ENCODE results near the gene ANKFN1. TPM values are rescaled to one million over a fixed set of nuclear protein-coding genes. Genes with fewer than 3 reads are reported as not detected.

ANKFN1 gene
- polyA plus RNA-seq, 1 donor: 0.24 TPM

GRCh38 chr17:56146534-56146933, 6.7 kb upstream of the ANKFN1 start:
- H3K4me3 ChIP-seq (ENCODE audit: low read length): no peak overlapping the region
- H3K9me3 ChIP-seq (ENCODE audit: control insufficient read depth, low read depth, low read length): no peaks in the 10 kb centered on the region
- peak; percentile 42 to 74 for DNase-seq
- H3K27ac ChIP-seq (ENCODE audit: low read length): peak overlapping the region; percentile 56
- H3K27me3 ChIP-seq (ENCODE audit: control insufficient read depth, insufficient read depth, low read length): no peaks in the 10 kb centered on the region
- no peaks in the 10 kb centered on the region for H3K36me3 ChIP-seq (ENCODE audit: control insufficient read depth, insufficient read depth, low read length)
- no CpG with 5 or more reads among the region's 1 CpG for WGBS (ENCODE audit: insufficient coverage, low lambda C conversion rate)
- H3K4me1 ChIP-seq (ENCODE audit: control insufficient read depth, insufficient read depth, low read length): peaks cover 48% of the 10 kb centered on the region

- Histone ChIP-seq H3K4me1 (ENCODE audit: control insufficient read depth, insufficient read depth, low read length) (peaks cover 47% of the 10 kb centered on the region), H3K27ac (ENCODE audit: low read length) (peak overlapping the region; percentile 28), H3K36me3 (ENCODE audit: control insufficient read depth, insufficient read depth, low read length) (no peaks in the 10 kb centered on the region), H3K27me3 (ENCODE audit: control insufficient read depth, insufficient read depth, low read length) (no peaks in the 10 kb centered on the region), H3K9me3 (ENCODE audit: control insufficient read depth, low read depth, low read length) (no peaks in the 10 kb centered on the region), H3K4me3 (ENCODE audit: low read length) (no peak overlapping the region)
- WGBS (ENCODE audit: insufficient coverage, low lambda C conversion rate): 0% methylated on average over 1 of the region's 2 CpGs
- peak; percentile 62 to 84 for DNase-seq
These were observed 4.9 kb upstream of the ANKFN1 start for GRCh38 chr17:56148333-56148732.

- no peaks in the 10 kb centered on the region for H3K9me3 ChIP-seq (ENCODE audit: control insufficient read depth, low read depth, low read length)
- no peak overlapping the region for H3K4me3 ChIP-seq (ENCODE audit: low read length)
- H3K27me3 ChIP-seq (ENCODE audit: control insufficient read depth, insufficient read depth, low read length): no peaks in the 10 kb centered on the region
- no peak overlapping the region for H3K27ac ChIP-seq (ENCODE audit: low read length)
- H3K36me3 ChIP-seq (ENCODE audit: control insufficient read depth, insufficient read depth, low read length): no peaks in the 10 kb centered on the region
- no peak for DNase-seq
- peaks cover 36% of the 10 kb centered on the region for H3K4me1 ChIP-seq (ENCODE audit: control insufficient read depth, insufficient read depth, low read length)
- 100% methylated on average over 1 of the region's 3 CpGs for WGBS (ENCODE audit: insufficient coverage, low lambda C conversion rate)
These were observed 3.8 kb upstream of the ANKFN1 start for GRCh38 chr17:56149266-56150036.

DNA sequence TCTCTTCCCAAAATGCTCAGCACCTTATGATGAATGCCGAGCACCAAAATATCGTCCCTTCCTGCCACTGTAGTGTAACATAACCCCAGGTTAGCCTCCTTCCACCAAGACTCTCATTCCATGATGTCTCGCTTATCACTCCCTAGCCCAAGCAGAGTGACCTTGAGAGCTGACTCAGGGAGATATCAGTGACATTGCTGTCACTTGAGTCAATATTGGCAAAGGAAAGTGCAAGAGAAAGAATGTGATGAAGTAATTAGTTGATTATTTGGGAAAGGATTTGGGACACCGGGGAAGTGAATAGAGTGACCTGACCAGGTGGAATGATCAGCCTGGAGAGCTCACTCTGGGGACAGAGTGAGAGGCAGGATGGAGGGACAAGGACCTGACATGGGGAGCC, 2.6 kb upstream of the ANKFN1 start:
- no peaks in the 10 kb centered on the region for H3K36me3 ChIP-seq (ENCODE audit: control insufficient read depth, insufficient read depth, low read length)
- no peaks in the 10 kb centered on the region for H3K27me3 ChIP-seq (ENCODE audit: control insufficient read depth, insufficient read depth, low read length)
- WGBS (ENCODE audit: insufficient coverage, low lambda C conversion rate): 50% methylated on average over 1 of the region's 4 CpGs
- H3K9me3 ChIP-seq (ENCODE audit: control insufficient read depth, low read depth, low read length): no peaks in the 10 kb centered on the region
- H3K4me1 ChIP-seq (ENCODE audit: control insufficient read depth, insufficient read depth, low read length): peaks cover 25% of the 10 kb centered on the region
- peak; percentile 19 to 29 for DNase-seq
- H3K4me3 ChIP-seq (ENCODE audit: low read length): no peak overlapping the region
- no peak overlapping the region for H3K27ac ChIP-seq (ENCODE audit: low read length)

DNA sequence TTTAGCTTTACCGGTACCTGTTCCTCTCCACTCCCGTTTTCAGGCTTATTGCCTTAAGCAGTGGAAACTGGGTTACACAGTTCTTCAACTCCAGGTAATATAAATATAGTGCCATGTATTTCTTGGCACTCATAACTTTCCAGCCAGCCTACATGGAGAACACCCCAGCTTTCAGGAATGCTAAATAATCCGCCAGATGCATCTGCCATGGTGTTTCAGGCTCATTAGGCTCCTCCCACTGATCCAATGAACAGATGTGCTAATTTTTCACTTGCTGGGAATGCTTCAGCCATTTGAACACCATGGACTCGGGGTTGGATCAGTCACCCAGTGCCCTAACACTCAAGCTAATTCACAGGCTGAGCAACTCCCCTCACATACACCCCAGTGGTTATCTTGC, 4.6 kb downstream of the ANKFN1 start:
- Histone ChIP-seq H3K36me3 (ENCODE audit: control insufficient read depth, insufficient read depth, low read length) (no peaks in the 10 kb centered on the region), H3K27ac (ENCODE audit: low read length) (no peak overlapping the region), H3K27me3 (ENCODE audit: control insufficient read depth, insufficient read depth, low read length) (no peaks in the 10 kb centered on the region), H3K9me3 (ENCODE audit: control insufficient read depth, low read depth, low read length) (no peaks in the 10 kb centered on the region), H3K4me1 (ENCODE audit: control insufficient read depth, insufficient read depth, low read length) (no peaks in the 10 kb centered on the region), H3K4me3 (ENCODE audit: low read length) (no peak overlapping the region)
- DNase-seq: no peak
- no CpG with 5 or more reads among the region's 4 CpGs for WGBS (ENCODE audit: insufficient coverage, low lambda C conversion rate)

- no peaks in the 10 kb centered on the region for H3K27me3 ChIP-seq (ENCODE audit: control insufficient read depth, insufficient read depth, low read length)
- H3K36me3 ChIP-seq (ENCODE audit: control insufficient read depth, insufficient read depth, low read length): no peaks in the 10 kb centered on the region
- no peak overlapping the region for H3K27ac ChIP-seq (ENCODE audit: low read length)
- H3K4me1 ChIP-seq (ENCODE audit: control insufficient read depth, insufficient read depth, low read length): no peaks in the 10 kb centered on the region
- no peaks in the 10 kb centered on the region for H3K9me3 ChIP-seq (ENCODE audit: control insufficient read depth, low read depth, low read length)
- whole genome bisulfite sequencing (ENCODE audit: insufficient coverage, low lambda C conversion rate): no CpG with 5 or more reads among the region's 1 CpG
- DNase-seq: no peak
- H3K4me3 ChIP-seq (ENCODE audit: low read length): no peak overlapping the region
These were observed 5.1 kb downstream of the ANKFN1 start for GRCh38 chr17:56158344-56158743.

- H3K27ac ChIP-seq (ENCODE audit: low read length): no peak overlapping the region
- H3K27me3 ChIP-seq (ENCODE audit: control insufficient read depth, insufficient read depth, low read length): no peaks in the 10 kb centered on the region
- WGBS (ENCODE audit: insufficient coverage, low lambda C conversion rate): 44% methylated on average over 2 of the region's 4 CpGs
These were observed 5.9 kb downstream of the ANKFN1 start for GRCh38 chr17:56158915-56159825.

GRCh38 chr17:56159826-56160380, 6.6 kb downstream of the ANKFN1 start:
- no CpG with 5 or more reads among the region's 1 CpG for whole genome bisulfite sequencing (ENCODE audit: insufficient coverage, low lambda C conversion rate)

More at GRCh38 chr17:56158915-56159825, 5.9 kb downstream of the ANKFN1 start:
- Histone ChIP-seq H3K9me3 (ENCODE audit: control insufficient read depth, low read depth, low read length) (no peaks in the 10 kb centered on the region), H3K4me1 (ENCODE audit: control insufficient read depth, insufficient read depth, low read length) (no peaks in the 10 kb centered on the region), H3K36me3 (ENCODE audit: control insufficient read depth, insufficient read depth, low read length) (no peaks in the 10 kb centered on the region), H3K4me3 (ENCODE audit: low read length) (no peak overlapping the region)
- DNase-seq: no peak

DNA sequence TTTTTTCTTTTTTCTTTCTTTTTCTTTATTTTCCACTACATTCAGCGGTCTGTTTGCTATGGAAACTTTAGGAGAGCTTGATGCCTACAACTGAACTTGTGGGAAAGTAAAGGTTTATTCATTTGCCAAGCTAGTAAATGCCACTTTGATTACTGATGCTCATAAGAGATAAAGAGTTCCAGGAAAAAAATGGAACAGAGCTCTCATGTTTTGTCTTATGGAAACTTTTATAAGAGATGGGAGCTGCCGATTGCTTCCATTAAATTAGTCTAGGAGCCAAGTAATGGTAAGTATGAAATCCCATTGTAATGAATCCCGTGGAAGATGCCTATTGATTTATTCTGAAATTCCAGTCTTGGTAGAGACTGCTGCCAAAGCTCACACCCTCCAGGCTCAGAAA, 7.1 kb downstream of the ANKFN1 start:
- Histone ChIP-seq H3K9me3 (ENCODE audit: control insufficient read depth, low read depth, low read length) (no peaks in the 10 kb centered on the region), H3K27ac (ENCODE audit: low read length) (no peak overlapping the region), H3K4me3 (ENCODE audit: low read length) (no peak overlapping the region), H3K4me1 (ENCODE audit: control insufficient read depth, insufficient read depth, low read length) (no peaks in the 10 kb centered on the region), H3K36me3 (ENCODE audit: control insufficient read depth, insufficient read depth, low read length) (no peaks in the 10 kb centered on the region), H3K27me3 (ENCODE audit: control insufficient read depth, insufficient read depth, low read length) (no peaks in the 10 kb centered on the region)
- no peak for DNase-seq
- WGBS (ENCODE audit: insufficient coverage, low lambda C conversion rate): 75% methylated on average over 1 of the region's 3 CpGs

More at GRCh38 chr17:56159826-56160380, 6.6 kb downstream of the ANKFN1 start:
- no peaks in the 10 kb centered on the region for H3K9me3 ChIP-seq (ENCODE audit: control insufficient read depth, low read depth, low read length)
- H3K36me3 ChIP-seq (ENCODE audit: control insufficient read depth, insufficient read depth, low read length): no peaks in the 10 kb centered on the region
- H3K4me3 ChIP-seq (ENCODE audit: low read length): no peak overlapping the region
- no peak overlapping the region for H3K27ac ChIP-seq (ENCODE audit: low read length)
- H3K27me3 ChIP-seq (ENCODE audit: control insufficient read depth, insufficient read depth, low read length): no peaks in the 10 kb centered on the region
- no peak for DNase-seq
- no peaks in the 10 kb centered on the region for H3K4me1 ChIP-seq (ENCODE audit: control insufficient read depth, insufficient read depth, low read length)

DNA sequence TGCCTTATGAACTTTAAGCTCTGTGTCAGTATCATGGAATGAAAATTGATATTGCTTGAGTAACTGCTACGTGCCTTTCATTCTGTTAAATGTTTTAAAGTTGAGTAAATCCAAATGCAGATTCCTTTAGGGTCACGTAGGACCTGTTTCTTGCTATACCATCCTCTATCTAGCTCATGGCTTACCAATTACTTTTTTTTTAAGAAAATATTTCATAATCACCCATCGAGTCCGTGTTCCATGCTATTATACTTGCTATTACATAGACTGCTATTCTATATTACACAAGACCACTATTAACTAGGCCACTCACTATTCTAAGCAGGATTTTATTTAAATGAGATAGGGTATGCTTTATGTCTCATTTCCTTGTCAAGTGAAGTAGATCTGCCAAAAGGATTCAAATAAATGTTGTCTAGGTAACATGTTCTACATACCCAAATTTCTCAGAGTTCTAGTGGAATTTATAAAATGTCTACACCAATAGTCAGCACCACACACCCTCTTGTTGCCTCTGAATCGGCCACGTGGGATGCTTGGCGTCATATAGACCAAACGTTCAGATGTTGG, 11.9 kb downstream of the ANKFN1 start:
- no peaks in the 10 kb centered on the region for H3K9me3 ChIP-seq (ENCODE audit: control insufficient read depth, low read depth, low read length)
- WGBS (ENCODE audit: insufficient coverage, low lambda C conversion rate): 100% methylated on average over 2 of the region's 8 CpGs
- no peak for DNase-seq
- H3K27me3 ChIP-seq (ENCODE audit: control insufficient read depth, insufficient read depth, low read length): no peaks in the 10 kb centered on the region
- no peaks in the 10 kb centered on the region for H3K4me1 ChIP-seq (ENCODE audit: control insufficient read depth, insufficient read depth, low read length)
- no peak overlapping the region for H3K27ac ChIP-seq (ENCODE audit: low read length)
- no peak overlapping the region for H3K4me3 ChIP-seq (ENCODE audit: low read length)
- no peaks in the 10 kb centered on the region for H3K36me3 ChIP-seq (ENCODE audit: control insufficient read depth, insufficient read depth, low read length)

Measured in large intestine (tissue), 3 donors.